Caco-2 (cell line): ENCODE results near the gene HS1BP3. TPM values are rescaled to one million over a fixed set of nuclear protein-coding genes. Genes with fewer than 3 reads are reported as not detected.

Experiments
- BruUV-seq: library from RNA; stranded (reverse); fragments of 400-500 nt; replicated peaks from 2 replicates; lab custom pipeline; 2021; lab: Mats Ljungman, UMichigan
- CTCF ChIA-PET: fragments of 300-600 bp; sonication (Branson Sonifier 250); formaldehyde crosslinking; loops from one replicate; lab custom pipeline; 2022; ENCODE audit warnings: antibody characterized with exemption; lab: Charles Lee
- POLR2A ChIA-PET: fragments of 300-600 bp; sonication (Branson Sonifier 250); formaldehyde crosslinking; loops from one replicate; lab custom pipeline; 2022; ENCODE audit warnings: antibody characterized with exemption; lab: Charles Lee
- DNase-seq, 2 experiments: peaks; one replicate each; pipeline versions ENCODE4 v3.0.0 to v3.0.0-alpha.2; 2020 to 2022
- H3K27me3 ChIP-seq: replicated peaks from 2 replicates; pipeline ENCODE4 v1.6.0; 2011; ENCODE audit warnings: low read length; ENCODE audit not compliant: control insufficient read depth, insufficient read depth
- H3K36me3 ChIP-seq: 2 replicates; pipeline ENCODE4 v1.5.1; 2011; ENCODE audit warnings: low read length; ENCODE audit not compliant: control insufficient read depth, insufficient read depth
- H3K4me1 ChIP-seq: fragments of 250-450 bp; sonication (Bioruptor Pico); 2 replicates; pipeline ENCODE4 v1.5.1; 2020; ENCODE audit warnings: mild to moderate bottlenecking
- H3K4me3 ChIP-seq: 2 replicates; pipeline ENCODE4 v1.5.1; 2011; ENCODE audit warnings: low read depth, mild to moderate bottlenecking, control low read depth, low read length
- H3K9me3 ChIP-seq: fragments of 250-450 bp; sonication (Bioruptor Pico); 2 replicates; pipeline ENCODE4 v1.5.1; 2020; ENCODE audit warnings: mild to moderate bottlenecking, moderate library complexity
- H3K27ac Mint-ChIP-seq: one replicate; pipeline ENCODE4 v1.8.0; 2022; ENCODE audit warnings: mixed read lengths; ENCODE audit not compliant: unreplicated experiment
- H3K27me3 Mint-ChIP-seq: one replicate; pipeline ENCODE4 v1.8.0; 2022; ENCODE audit warnings: mixed read lengths; ENCODE audit not compliant: insufficient read depth, unreplicated experiment
- H3K36me3 Mint-ChIP-seq: one replicate; pipeline ENCODE4 v1.8.0; 2022; ENCODE audit warnings: mild to moderate bottlenecking, mixed read lengths; ENCODE audit not compliant: insufficient read depth, unreplicated experiment
- H3K4me1 Mint-ChIP-seq: one replicate; pipeline ENCODE4 v1.8.0; 2022; ENCODE audit warnings: low read depth, mixed read lengths; ENCODE audit not compliant: unreplicated experiment
- H3K4me3 Mint-ChIP-seq: one replicate; pipeline ENCODE4 v1.8.0; 2022; ENCODE audit warnings: mild to moderate bottlenecking, moderate library complexity, mixed read lengths; ENCODE audit not compliant: unreplicated experiment
- H3K9me3 Mint-ChIP-seq: one replicate; pipeline ENCODE4 v1.8.0; 2022; ENCODE audit warnings: mixed read lengths; ENCODE audit not compliant: unreplicated experiment
- intact Hi-C: fragments of 100-400 bp; cut with micrococcal nuclease; formaldehyde crosslinking; loops from one replicate; pipeline ENCODE4 v1.10.0; 2022; ENCODE audit not compliant: unreplicated experiment
- total RNA-seq: library from RNA; stranded (reverse); gene quantifications from 2 replicates; pipeline ENCODE4 v1.2.3, GENCODE V29; 2022
- TF ChIP-seq, protein P1 (sequence below), 2 experiments: fragments of 200-600 bp in 1 of 2; IDR thresholded peaks; 1 replicate in 1 of 2; 2 replicates in 1 of 2; pipeline versions ENCODE4 v1.5.1 to v1.8.0; 2011 to 2022; ENCODE audit warnings: antibody characterized with exemption in 1 of 2, control low read depth in 1 of 2, inconsistent platforms in 1 of 2, low read depth in 1 of 2, low read length in 1 of 2, mild to moderate bottlenecking in 1 of 2, moderate library complexity in 1 of 2; ENCODE audit not compliant: insufficient read depth in 1 of 2, severe bottlenecking in 1 of 2, unreplicated experiment in 1 of 2

Gene HS1BP3
- total RNA-seq, 1 experiment from 2014 or later: 31.1 TPM

DNA sequence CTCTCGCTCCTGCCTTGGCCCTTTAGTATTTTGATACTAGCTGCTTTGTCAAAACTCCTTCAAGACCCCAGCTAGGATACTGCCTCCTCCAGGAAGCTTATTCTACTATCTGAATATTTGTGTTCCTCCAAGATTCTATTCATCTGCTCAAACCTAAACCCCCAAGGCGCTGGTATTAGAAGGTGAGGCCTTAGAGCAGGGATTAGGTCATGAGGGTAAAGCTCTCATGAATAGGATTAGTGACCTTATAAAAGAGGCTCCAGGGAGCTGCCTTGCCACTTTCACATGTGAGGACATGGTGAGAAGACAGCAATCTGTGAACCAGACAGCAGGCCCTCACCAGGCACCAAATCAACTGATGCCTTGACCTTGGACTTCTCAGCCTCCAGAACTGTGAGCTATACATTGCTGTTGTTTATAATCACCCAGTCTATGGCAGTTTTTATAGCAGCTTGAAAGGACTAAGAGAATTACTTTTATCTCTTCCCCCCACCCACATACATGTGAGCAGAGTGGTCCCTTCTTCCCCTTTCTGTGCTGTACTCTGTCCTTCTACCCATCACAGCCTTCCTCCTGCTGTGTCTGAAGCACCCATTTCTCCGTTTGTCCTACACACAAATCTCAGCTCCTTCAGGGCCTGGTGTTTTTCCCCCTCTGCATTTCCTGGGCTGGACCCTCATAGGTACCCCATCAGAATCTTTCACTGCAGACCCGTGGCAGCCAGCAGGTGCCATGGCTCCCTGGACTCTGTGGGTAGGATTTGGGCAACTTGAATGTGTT lies 54.5 kb downstream of the HS1BP3 start:
- Mint-ChIP-seq H3K36me3 (no peaks in the 10 kb centered on the region), H3K27me3 (no peaks in the 10 kb centered on the region), H3K27ac (peak overlapping the region; percentile 53), H3K4me3 (no peak overlapping the region), H3K4me1 (peaks cover 33% of the 10 kb centered on the region), H3K9me3 (no peaks in the 10 kb centered on the region)
- ChIA-PET POLR2A (interaction anchor here (2.4 kb wide), 1 partner anchor 150 kb away, joined by 11 read pairs; the partner anchor contains the start of gene RHOB), CTCF (interaction anchor here (0.6 to 1.5 kb wide), 3 partner anchors 55 to 185 kb away, joined by 3 to 4 read pairs (median 3); partner anchors contain the start of gene HS1BP3)
- Histone ChIP-seq H3K27me3 (no peaks in the 10 kb centered on the region), H3K4me3 (no peak overlapping the region), H3K9me3 (no peaks in the 10 kb centered on the region), H3K36me3 (no peaks in the 10 kb centered on the region), H3K4me1 (peaks cover 55% of the 10 kb centered on the region)
- intact Hi-C loops: no loop called here
- DNase-seq: no peak
- TF ChIP-seq, protein P1, sequence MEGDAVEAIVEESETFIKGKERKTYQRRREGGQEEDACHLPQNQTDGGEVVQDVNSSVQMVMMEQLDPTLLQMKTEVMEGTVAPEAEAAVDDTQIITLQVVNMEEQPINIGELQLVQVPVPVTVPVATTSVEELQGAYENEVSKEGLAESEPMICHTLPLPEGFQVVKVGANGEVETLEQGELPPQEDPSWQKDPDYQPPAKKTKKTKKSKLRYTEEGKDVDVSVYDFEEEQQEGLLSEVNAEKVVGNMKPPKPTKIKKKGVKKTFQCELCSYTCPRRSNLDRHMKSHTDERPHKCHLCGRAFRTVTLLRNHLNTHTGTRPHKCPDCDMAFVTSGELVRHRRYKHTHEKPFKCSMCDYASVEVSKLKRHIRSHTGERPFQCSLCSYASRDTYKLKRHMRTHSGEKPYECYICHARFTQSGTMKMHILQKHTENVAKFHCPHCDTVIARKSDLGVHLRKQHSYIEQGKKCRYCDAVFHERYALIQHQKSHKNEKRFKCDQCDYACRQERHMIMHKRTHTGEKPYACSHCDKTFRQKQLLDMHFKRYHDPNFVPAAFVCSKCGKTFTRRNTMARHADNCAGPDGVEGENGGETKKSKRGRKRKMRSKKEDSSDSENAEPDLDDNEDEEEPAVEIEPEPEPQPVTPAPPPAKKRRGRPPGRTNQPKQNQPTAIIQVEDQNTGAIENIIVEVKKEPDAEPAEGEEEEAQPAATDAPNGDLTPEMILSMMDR (IDR thresholded peaks at IDR 0.05; ENCODE audit: insufficient read depth in 1 of 2, low read depth in 1 of 2, low read length in 1 of 2, severe bottlenecking in 1 of 2, unreplicated experiment in 1 of 2): no peak
- no TSS peak for BruUV-seq

DNA sequence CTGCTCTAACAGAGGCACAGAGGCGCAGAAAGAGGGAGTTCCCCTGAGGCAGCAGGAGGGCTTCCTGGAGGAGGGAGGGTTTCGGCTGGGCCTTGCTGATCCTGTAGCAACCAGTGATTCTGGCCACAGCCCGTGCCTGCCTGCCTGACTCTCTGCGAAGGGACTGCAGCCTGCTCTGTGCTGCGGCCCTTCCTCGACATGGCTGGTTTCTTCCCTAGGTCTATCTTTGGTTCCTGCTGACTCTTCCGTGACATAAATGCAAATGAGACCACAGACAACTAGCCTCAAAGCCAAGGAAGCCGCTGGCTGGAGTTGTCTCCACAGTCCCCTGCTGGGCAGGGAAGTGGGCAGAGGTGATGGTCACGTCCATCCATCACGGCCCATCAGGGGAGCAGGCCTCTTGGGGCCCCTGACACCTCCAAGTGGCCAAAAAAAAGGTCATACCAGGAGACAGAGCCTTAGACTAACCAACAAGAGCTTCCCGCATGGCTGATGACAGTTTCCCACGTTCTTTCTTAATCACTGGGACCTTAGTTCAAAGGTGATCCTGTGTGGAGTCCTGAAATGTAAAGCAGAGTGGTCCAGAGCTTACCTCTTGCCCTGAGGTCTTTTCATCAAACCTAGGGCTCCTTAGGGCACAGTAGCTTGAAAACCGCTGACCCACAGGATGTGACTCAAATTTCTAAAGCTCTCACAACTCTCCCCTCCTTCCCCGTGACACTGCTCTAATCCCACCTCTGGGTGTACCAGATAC lies 55.3 kb downstream of the HS1BP3 start:
- Histone ChIP-seq H3K27me3 (no peaks in the 10 kb centered on the region), H3K4me3 (no peak overlapping the region), H3K4me1 (peaks cover 60% of the 10 kb centered on the region), H3K36me3 (no peaks in the 10 kb centered on the region), H3K9me3 (no peaks in the 10 kb centered on the region)
- TF ChIP-seq, protein P1 (IDR thresholded peaks at IDR 0.05; ENCODE audit: insufficient read depth in 1 of 2, low read depth in 1 of 2, low read length in 1 of 2, severe bottlenecking in 1 of 2, unreplicated experiment in 1 of 2): no peak
- POLR2A ChIA-PET: interaction anchor here (2.4 kb wide), 1 partner anchor 149 kb away, joined by 11 read pairs; the partner anchor contains the start of gene RHOB
- Mint-ChIP-seq H3K9me3 (no peaks in the 10 kb centered on the region), H3K36me3 (peaks cover under 1% of the 10 kb centered on the region), H3K27me3 (no peaks in the 10 kb centered on the region), H3K4me3 (no peak overlapping the region), H3K27ac (peak overlapping the region; percentile 74), H3K4me1 (peaks cover 33% of the 10 kb centered on the region)
- CTCF ChIA-PET: interaction anchor here (1.2 to 1.5 kb wide), 2 partner anchors 56 to 184 kb away, joined by 3 to 4 read pairs; partner anchors contain the start of gene HS1BP3
- no TSS peak for BruUV-seq
- intact Hi-C loops: no loop called here
- DNase-seq: peak in 1 of 2 experiments; percentile 32

DNA sequence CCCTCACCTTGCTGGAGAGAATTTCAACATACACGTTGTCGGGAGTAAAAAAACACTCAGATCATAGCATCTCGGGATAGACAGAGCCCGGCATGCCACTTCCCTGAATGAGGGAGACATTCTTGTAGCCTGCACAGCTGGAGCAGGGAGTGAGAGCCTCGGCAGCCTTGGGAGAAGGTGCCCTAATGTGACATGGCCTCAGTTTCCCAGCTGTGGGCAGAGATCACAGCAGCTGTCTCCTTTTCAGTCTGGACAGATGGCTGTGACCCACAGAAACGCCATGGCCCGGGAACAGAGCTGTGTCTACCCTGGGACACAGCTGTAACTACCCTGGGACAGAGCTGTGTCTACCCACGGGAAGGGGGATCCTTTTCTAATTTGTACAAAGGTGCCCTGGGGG lies 55.9 kb downstream of the HS1BP3 start:
- no peak overlapping the region for H3K4me3 Mint-ChIP-seq
- intact Hi-C loops: loop anchor here (5.0 kb wide), 1 partner anchor 68 kb away; no protein-coding TSS in a partner anchor
- no peaks in the 10 kb centered on the region for H3K36me3 ChIP-seq
- no peaks in the 10 kb centered on the region for H3K27me3 ChIP-seq
- no peak for DNase-seq
- peaks cover 4% of the 10 kb centered on the region for H3K36me3 Mint-ChIP-seq
- TF ChIP-seq, protein P1 (IDR thresholded peaks at IDR 0.05; ENCODE audit: insufficient read depth in 1 of 2, low read depth in 1 of 2, low read length in 1 of 2, severe bottlenecking in 1 of 2, unreplicated experiment in 1 of 2): no peak
- POLR2A ChIA-PET: interaction anchor here (2.4 kb wide), 1 partner anchor 148 kb away, joined by 11 read pairs; the partner anchor contains the start of gene RHOB
- H3K9me3 Mint-ChIP-seq: no peaks in the 10 kb centered on the region
- H3K4me3 ChIP-seq: no peak overlapping the region
- H3K4me1 ChIP-seq: peaks cover 60% of the 10 kb centered on the region
- no peaks in the 10 kb centered on the region for H3K9me3 ChIP-seq
- peaks cover 33% of the 10 kb centered on the region for H3K4me1 Mint-ChIP-seq
- H3K27me3 Mint-ChIP-seq: no peaks in the 10 kb centered on the region
- H3K27ac Mint-ChIP-seq: peak overlapping the region; percentile 74
- no TSS peak for BruUV-seq
- CTCF ChIA-PET: interaction anchor here (1.5 kb wide), 1 partner anchor 56 kb away, joined by 4 read pairs; the partner anchor contains the start of gene HS1BP3
